SU-DHL-6 (cell line): Measurements from ENCODE around the gene PLCB1.
"Not testable (repeated sequence)": the region's sequence is repeated elsewhere in the genome, so short reads cannot be mapped to it uniquely, and the experiment has no call there.

Experiments
- H2AFZ ChIP-seq: fragments of 200-600 bp; sonication (generic); 2 replicates; pipeline ENCODE4 v1.6.1; 2014; ENCODE audit warnings: low read depth, mild to moderate bottlenecking, moderate library complexity, mixed read lengths, antibody characterized with exemption, low read length; ENCODE audit not compliant: severe bottlenecking
- H3F3A ChIP-seq: fragments of 200-600 bp; shearing (Covaris generic); 2 replicates; pipeline ENCODE4 v1.6.0; 2016; ENCODE audit warnings: antibody characterized with exemption, mild to moderate bottlenecking; ENCODE audit not compliant: insufficient read depth
- H3K27ac ChIP-seq: fragments of 200-600 bp; sonication (generic); 2 replicates; pipeline ENCODE4 v1.5.1; 2016; ENCODE audit warnings: low read depth, mild to moderate bottlenecking, low read length, moderate library complexity, mixed read lengths
- H3K27me3 ChIP-seq: fragments of 200-600 bp; sonication (generic), shearing (Covaris generic); 2 replicates; pipeline ENCODE4 v1.6.0; 2014; ENCODE audit warnings: mild to moderate bottlenecking, low read length
- H3K36me3 ChIP-seq: fragments of 200-600 bp; sonication (generic); 2 replicates; pipeline ENCODE4 v1.6.1; 2014; ENCODE audit warnings: mild to moderate bottlenecking, low read length, mixed read lengths
- H3K4me2 ChIP-seq: fragments of 300-600, 200-600 bp; shearing (Covaris generic), sonication (generic); 2 replicates; pipeline ENCODE4 v1.6.0; 2014; ENCODE audit warnings: low read length, low read depth, mild to moderate bottlenecking; ENCODE audit not compliant: poor library complexity, severe bottlenecking
- H3K4me3 ChIP-seq: fragments of 200-600 bp; sonication (generic); 2 replicates; pipeline ENCODE4 v1.5.1; 2014; ENCODE audit warnings: antibody characterized with exemption, low read length, mild to moderate bottlenecking, mixed read lengths; ENCODE audit not compliant: insufficient read depth, poor library complexity, severe bottlenecking
- H3K79me2 ChIP-seq: fragments of 200-600 bp; sonication (generic); 2 replicates; pipeline ENCODE4 v1.6.1; 2014; ENCODE audit warnings: mild to moderate bottlenecking, low read length, moderate library complexity; ENCODE audit not compliant: insufficient read depth
- H3K9ac ChIP-seq: fragments of 200-600 bp; sonication (generic); 2 replicates; pipeline ENCODE4 v1.7.0; 2014; ENCODE audit warnings: mild to moderate bottlenecking, low read length
- H3K9me2 ChIP-seq: fragments of 200-600 bp; sonication (generic); replicated peaks from 2 replicates; pipeline ENCODE4 v1.6.1; 2014; ENCODE audit warnings: low read length; ENCODE audit not compliant: insufficient read depth
- H3K9me3 ChIP-seq: fragments of 200-600 bp; sonication (generic); 2 replicates; pipeline ENCODE4 v1.6.1; 2014; ENCODE audit warnings: low read length, mixed read lengths; ENCODE audit not compliant: insufficient read depth
- H4K20me1 ChIP-seq: fragments of 200-600 bp; sonication (generic); 2 replicates; pipeline ENCODE4 v1.6.1; 2014; ENCODE audit warnings: low read depth, mild to moderate bottlenecking, antibody characterized with exemption, low read length, moderate library complexity, mixed read lengths
- CTCF ChIP-seq: fragments of 200-600 bp; sonication (generic); IDR thresholded peaks from one replicate; pipeline ENCODE4 v1.5.1; 2017; ENCODE audit warnings: antibody characterized with exemption, mild to moderate bottlenecking, low read length, moderate library complexity; ENCODE audit not compliant: insufficient read depth, poor library complexity, severe bottlenecking
- EZH2phosphoT487 ChIP-seq: fragments of 200-600 bp; sonication (generic), shearing (Covaris generic); conservative IDR thresholded peaks from 2 replicates; pipeline ENCODE4 v1.6.1; 2018; ENCODE audit warnings: mild to moderate bottlenecking, antibody characterized with exemption, low read length, moderate library complexity, mixed read lengths

Gene PLCB1

GRCh38 chr20:8373579-8373978, 241.5 kb downstream of the PLCB1 start:
- no peak overlapping the region for H3K27ac ChIP-seq
- H3K9me3 ChIP-seq: no peaks in the 10 kb centered on the region
- H3K9me2 ChIP-seq: no peaks in the 10 kb centered on the region
- no peaks in the 10 kb centered on the region for H3K27me3 ChIP-seq
- H4K20me1 ChIP-seq: no peaks in the 10 kb centered on the region
- H3K9ac ChIP-seq: no peak overlapping the region
- no peaks in the 10 kb centered on the region for H3F3A ChIP-seq
- H2AFZ ChIP-seq: no peak overlapping the region
- no peaks in the 10 kb centered on the region for H3K79me2 ChIP-seq
- TF ChIP-seq CTCF: no peak
- TF ChIP-seq EZH2phosphoT487: no peak
- no peak overlapping the region for H3K4me2 ChIP-seq
- no peaks in the 10 kb centered on the region for H3K36me3 ChIP-seq
- no peak overlapping the region for H3K4me3 ChIP-seq

DNA sequence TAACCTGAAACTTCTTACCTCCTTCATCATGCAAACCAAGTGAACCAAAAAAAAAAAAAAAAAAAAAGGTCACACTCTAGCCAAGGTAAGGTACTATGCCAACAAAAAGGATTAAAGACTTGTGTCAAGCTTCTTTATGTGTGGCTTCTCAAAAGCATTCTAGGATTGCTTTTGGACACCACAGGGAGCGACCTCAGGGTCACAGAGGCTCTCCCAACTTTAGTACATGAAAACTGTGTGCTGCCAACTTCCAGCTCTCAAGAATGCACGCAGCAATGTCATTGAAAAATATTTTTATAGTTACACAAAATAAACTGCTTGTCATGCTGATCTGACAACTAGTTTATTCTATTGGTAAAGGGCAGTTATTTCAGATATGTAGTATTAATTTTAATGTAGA, 243.8 kb downstream of the PLCB1 start:
- Histone ChIP-seq H3K9me2 (no peaks in the 10 kb centered on the region), H3K79me2 (no peaks in the 10 kb centered on the region), H3K27ac (no peak overlapping the region), H4K20me1 (no peaks in the 10 kb centered on the region), H3K36me3 (no peaks in the 10 kb centered on the region), H3K9me3 (no peaks in the 10 kb centered on the region), H3K4me3 (no peak overlapping the region), H3K9ac (no peak overlapping the region), H3F3A (no peaks in the 10 kb centered on the region), H2AFZ (no peak overlapping the region), H3K4me2 (no peak overlapping the region), H3K27me3 (no peaks in the 10 kb centered on the region)
- no peak for TF ChIP-seq CTCF
- TF ChIP-seq EZH2phosphoT487: no peak

GRCh38 chr20:8376940-8377339, 244.9 kb downstream of the PLCB1 start:
- Histone ChIP-seq H3K36me3 (no peaks in the 10 kb centered on the region), H3K27ac (no peak overlapping the region), H4K20me1 (no peaks in the 10 kb centered on the region), H3K4me3 (no peak overlapping the region), H3K4me2 (no peak overlapping the region), H2AFZ (no peak overlapping the region), H3K9me3 (no peaks in the 10 kb centered on the region), H3K9me2 (no peaks in the 10 kb centered on the region), H3K27me3 (no peaks in the 10 kb centered on the region), H3K9ac (no peak overlapping the region), H3F3A (no peaks in the 10 kb centered on the region), H3K79me2 (no peaks in the 10 kb centered on the region)
- TF ChIP-seq CTCF (no peak), EZH2phosphoT487 (no peak)

- not testable (repeated sequence) for H3K9me2 ChIP-seq, H3K27me3 ChIP-seq, H4K20me1 ChIP-seq, H3K27ac ChIP-seq, H3K36me3 ChIP-seq, H3K4me3 ChIP-seq, H3K79me2 ChIP-seq, H3K9ac ChIP-seq, H3K9me3 ChIP-seq, H2AFZ ChIP-seq, H3K4me2 ChIP-seq, H3F3A ChIP-seq
These were observed 247.1 kb downstream of the PLCB1 start for GRCh38 chr20:8379125-8379524.
